BLaER1 treated with 17β-estradiol and CSF1 and Interleukin-3, amounts not matched to agents 10 nM and 100 nM (cell line): ENCODE measurements around the gene TUBA3E.
"Not testable (repeated sequence)": the region's sequence is repeated elsewhere in the genome, so short reads cannot be mapped to it uniquely, and the experiment has no call there.

Experiments
- H3K27ac ChIP-seq, 11 experiments: shearing (Covaris generic); formaldehyde crosslinking; 2 replicates each; pipeline ENCODE4 v1.8.1; 2022
- H3K27me3 ChIP-seq, 11 experiments: shearing (Covaris generic); formaldehyde crosslinking; 2 replicates each; pipeline ENCODE4 v1.8.1; 2022
- H3K36me3 ChIP-seq, 11 experiments: shearing (Covaris generic); formaldehyde crosslinking; 2 replicates each; pipeline ENCODE4 v1.8.1; 2022
- H3K4me1 ChIP-seq, 10 experiments: shearing (Covaris generic); formaldehyde crosslinking; 2 replicates each; pipeline ENCODE4 v1.8.1; 2022
- H3K4me2 ChIP-seq, 11 experiments: shearing (Covaris generic); formaldehyde crosslinking; 2 replicates each; pipeline ENCODE4 v1.8.1; 2022
- H3K4me3 ChIP-seq, 10 experiments: shearing (Covaris generic); formaldehyde crosslinking; 2 replicates each; pipeline ENCODE4 v1.8.1; 2022
- H3K9ac ChIP-seq, 11 experiments: shearing (Covaris generic); formaldehyde crosslinking; 2 replicates each; pipeline ENCODE4 v1.8.1; 2022
- H3K9me3 ChIP-seq, 11 experiments: shearing (Covaris generic); formaldehyde crosslinking; replicated peaks in 1 of 11; 2 replicates each; pipeline ENCODE4 v1.8.1; 2022
- H4K20me1 ChIP-seq, 11 experiments: shearing (Covaris generic); formaldehyde crosslinking; 2 replicates each; pipeline ENCODE4 v1.8.1; 2022

The TUBA3E gene

DNA sequence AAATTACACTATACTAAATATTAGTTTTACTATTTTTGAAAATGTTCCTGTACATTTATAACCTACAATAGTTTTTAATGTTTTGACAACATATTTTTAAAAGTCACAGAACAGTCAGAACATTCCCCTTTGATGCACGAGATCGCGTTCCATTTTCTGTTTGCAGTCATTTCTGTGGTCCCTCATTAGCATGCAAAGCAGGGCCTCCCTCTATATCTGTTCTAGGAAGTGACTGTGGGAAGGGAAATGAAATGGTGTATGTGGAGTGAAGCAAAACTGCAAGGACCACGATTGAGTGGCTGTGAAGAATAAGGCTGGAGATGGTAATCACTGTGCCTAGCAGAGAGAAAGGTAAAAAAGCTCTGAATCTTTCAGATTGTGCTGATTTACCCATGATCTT lies 24.3 kb upstream of the TUBA3E start:
- not testable (repeated sequence) for H3K27ac ChIP-seq, H4K20me1 ChIP-seq, H3K4me1 ChIP-seq, H3K9me3 ChIP-seq, H3K27me3 ChIP-seq, H3K4me2 ChIP-seq, H3K4me3 ChIP-seq, H3K36me3 ChIP-seq, H3K9ac ChIP-seq

DNA sequence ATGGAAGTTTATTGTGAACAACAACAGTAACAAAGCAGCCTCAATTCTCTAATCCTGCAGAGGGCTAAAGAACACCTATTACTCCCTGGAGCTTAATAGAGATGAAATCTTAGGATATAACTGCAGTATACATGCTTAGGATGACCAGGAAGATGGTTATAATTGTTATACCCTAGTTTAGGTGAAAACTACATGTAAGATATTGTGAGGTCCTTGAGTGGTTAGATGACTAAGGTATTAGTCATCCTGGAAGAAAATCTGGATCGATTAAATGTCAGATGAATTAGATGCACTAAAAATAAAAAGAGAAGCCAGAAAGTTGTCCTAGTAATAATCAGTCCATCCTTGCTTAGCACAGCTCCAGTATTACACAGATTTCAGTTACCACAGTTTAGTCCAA lies 22.3 kb upstream of the TUBA3E start:
- H4K20me1 ChIP-seq, H3K27me3 ChIP-seq, H3K27ac ChIP-seq, H3K36me3 ChIP-seq, H3K4me1 ChIP-seq, H3K9me3 ChIP-seq, H3K9ac ChIP-seq, H3K4me2 ChIP-seq, H3K4me3 ChIP-seq: not testable (repeated sequence)

DNA sequence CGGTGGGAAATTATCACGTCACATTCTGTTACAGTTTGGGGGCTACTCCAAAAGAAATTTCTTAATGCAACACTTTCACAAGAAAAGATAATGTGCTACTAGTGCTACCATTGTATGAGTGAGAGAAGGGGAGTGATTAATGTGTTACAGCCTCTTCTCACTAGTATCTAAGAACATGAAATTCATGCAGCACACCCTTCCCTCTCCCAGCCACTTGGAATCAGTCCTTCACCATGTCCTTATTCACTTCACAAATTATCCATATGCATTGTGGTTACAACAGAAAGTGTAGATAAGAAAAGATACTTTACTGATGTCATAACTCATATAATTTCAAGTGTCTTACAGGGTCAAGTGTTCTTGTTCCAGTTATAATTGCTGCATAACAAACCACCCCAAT lies 20.9 kb upstream of the TUBA3E start:
- H3K4me2 ChIP-seq, H3K9me3 ChIP-seq, H3K36me3 ChIP-seq, H3K27ac ChIP-seq, H3K4me3 ChIP-seq, H3K9ac ChIP-seq, H3K27me3 ChIP-seq, H4K20me1 ChIP-seq, H3K4me1 ChIP-seq: not testable (repeated sequence)

DNA sequence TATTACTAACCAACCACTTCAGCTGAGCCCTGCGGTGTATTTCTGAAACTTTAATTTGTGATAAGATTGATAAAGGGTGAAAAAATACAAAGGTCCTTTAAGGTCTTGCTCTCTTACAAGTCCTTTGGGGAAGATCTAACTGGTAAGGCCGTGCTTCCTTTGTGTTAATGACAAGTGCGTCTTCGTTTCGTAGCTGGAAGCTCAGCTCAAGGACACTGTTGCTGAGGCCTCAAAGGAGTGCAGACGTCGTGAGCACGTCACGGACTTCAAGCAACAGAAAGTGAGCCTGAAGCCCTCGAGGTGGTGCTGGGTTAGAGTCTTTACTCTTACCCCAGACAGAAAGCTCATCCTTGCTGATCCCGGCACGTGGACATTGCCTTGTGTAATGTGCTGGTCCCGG lies 8.8 kb upstream of the TUBA3E start:
- not testable (repeated sequence) for H3K9ac ChIP-seq, H3K27ac ChIP-seq, H3K36me3 ChIP-seq, H3K9me3 ChIP-seq, H3K4me2 ChIP-seq, H3K4me3 ChIP-seq, H4K20me1 ChIP-seq, H3K27me3 ChIP-seq, H3K4me1 ChIP-seq

DNA sequence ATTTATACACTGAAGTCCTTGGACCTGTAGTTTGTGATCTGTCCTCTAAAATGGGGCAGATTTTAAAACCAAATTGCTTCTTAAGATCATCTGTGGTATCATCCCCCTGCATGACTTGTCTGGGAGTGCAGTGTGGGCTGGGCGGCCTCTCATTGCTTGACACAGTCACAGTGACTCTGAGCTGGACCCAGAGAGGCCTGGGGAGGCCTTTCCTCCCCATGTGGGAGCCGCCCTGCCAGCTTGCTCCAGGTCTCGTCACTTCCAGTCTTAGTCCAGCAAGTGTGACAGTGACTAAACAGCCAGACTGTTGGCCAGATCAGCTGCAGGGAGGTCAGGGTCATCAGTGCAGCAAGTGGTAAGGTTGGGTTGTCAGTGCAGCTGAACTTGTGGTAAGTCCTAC lies 4.9 kb upstream of the TUBA3E start:
- H3K4me2 ChIP-seq, H3K9me3 ChIP-seq, H3K9ac ChIP-seq: not testable (repeated sequence)

DNA sequence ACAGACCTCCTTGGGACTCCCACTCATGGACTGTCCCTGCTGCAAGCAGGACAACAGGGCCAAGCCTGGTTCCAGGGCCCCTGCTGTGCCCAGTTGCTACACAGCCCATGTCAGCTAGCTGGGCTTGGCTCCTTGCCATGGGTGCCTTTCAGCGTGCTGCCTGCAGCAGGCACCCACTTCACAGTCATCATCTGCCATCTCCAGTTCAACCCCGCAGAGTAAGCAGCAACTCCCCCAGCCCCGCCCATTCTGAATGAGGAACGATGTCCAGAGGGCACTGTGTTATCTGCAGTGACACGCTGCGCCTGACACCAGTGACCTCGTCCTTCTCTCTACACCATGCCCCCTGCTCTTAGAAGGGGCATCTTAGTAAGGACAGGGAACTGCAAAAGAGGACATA lies 4.3 kb upstream of the TUBA3E start:
- not testable (repeated sequence) for H3K9ac ChIP-seq, H3K4me3 ChIP-seq, H3K27me3 ChIP-seq, H4K20me1 ChIP-seq, H3K9me3 ChIP-seq, H3K27ac ChIP-seq, H3K36me3 ChIP-seq, H3K4me1 ChIP-seq
- H3K4me2 ChIP-seq: peak overlapping the region in 1 of 11 experiments; percentile 29; a peak in 1 of 22 replicates

More for the DNA sequence above, 4.9 kb upstream of the TUBA3E start:
- not testable (repeated sequence) for H4K20me1 ChIP-seq, H3K27me3 ChIP-seq, H3K36me3 ChIP-seq, H3K4me3 ChIP-seq, H3K4me1 ChIP-seq, H3K27ac ChIP-seq

DNA sequence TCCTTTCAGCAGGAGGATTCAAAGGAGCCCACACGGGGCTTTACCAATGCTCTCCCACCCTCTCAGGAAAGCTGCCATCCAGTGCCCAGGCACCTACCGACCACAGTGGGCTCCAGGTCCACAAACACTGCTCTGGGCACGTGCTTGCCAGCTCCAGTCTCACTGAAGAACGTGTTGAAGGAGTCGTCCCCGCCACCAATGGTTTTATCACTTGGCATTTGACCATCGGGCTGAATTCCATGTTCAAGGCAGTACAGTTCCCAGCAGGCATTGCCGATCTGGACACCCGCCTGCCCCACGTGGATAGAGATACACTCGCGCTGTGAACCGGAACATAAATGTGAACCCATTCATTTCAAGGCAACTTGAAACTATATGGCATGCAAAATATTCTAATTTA lies 2.2 kb downstream of the TUBA3E start:
- not testable (repeated sequence) for H3K9me3 ChIP-seq, H3K4me1 ChIP-seq, H3K27me3 ChIP-seq, H3K9ac ChIP-seq, H3K4me3 ChIP-seq, H3K27ac ChIP-seq, H3K4me2 ChIP-seq, H4K20me1 ChIP-seq, H3K36me3 ChIP-seq

DNA sequence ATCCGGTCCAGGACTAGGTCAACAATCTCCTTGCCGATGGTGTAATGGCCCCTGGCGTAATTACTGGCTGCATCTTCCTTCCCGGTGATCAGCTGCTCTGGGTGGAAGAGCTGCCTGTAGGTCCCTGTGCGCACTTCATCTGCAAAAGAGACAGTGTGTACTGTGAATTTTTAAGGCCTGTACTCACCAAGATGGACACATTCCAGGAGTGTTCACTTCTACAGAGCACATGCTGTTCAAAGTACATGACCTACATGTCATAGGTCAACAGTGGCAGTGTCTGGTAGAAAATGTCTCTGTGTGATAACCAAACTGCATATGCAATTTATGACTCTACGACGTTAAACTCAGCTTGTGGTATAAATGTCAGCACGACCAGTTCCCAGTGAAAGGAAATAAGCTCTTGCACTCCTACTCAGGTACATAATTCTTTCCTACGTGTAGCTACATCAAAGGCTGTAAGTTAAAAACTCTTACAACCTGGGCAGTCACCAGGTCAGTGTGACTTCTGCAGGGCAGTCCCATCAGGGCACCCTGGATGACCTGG lies 3.1 kb downstream of the TUBA3E start:
- peaks cover 4 to 18% (median 15%) of the 10 kb centered on the region in 11 experiments for H3K36me3 ChIP-seq
- not testable (repeated sequence) for H3K9ac ChIP-seq, H3K4me3 ChIP-seq, H3K27me3 ChIP-seq, H3K4me2 ChIP-seq, H3K9me3 ChIP-seq, H3K27ac ChIP-seq, H3K4me1 ChIP-seq
- peaks cover 0 to 17% (median 3%) of the 10 kb centered on the region in 11 experiments; a peak in 8 of 22 replicates for H4K20me1 ChIP-seq

DNA sequence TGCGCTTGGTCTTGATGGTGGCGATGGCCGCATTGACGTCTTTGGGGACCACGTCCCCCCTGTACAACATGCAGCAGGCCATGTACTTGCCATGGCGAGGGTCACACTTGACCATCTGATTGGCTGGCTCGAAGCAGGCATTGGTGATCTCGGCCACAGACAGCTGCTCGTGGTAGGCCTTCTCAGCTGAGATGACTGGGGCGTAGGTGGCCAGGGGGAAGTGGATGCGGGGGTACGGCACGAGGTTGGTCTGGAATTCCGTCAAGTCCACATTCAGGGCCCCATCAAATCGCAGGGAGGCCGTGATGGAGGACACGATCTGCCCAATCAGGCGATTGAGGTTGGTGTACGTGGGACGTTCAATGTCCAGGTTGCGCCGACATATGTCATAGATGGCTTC lies 4.4 kb downstream of the TUBA3E start:
- H3K27me3 ChIP-seq, H3K4me2 ChIP-seq, H3K4me1 ChIP-seq, H3K9me3 ChIP-seq, H3K9ac ChIP-seq, H3K27ac ChIP-seq, H3K4me3 ChIP-seq: not testable (repeated sequence)
- H3K36me3 ChIP-seq: peaks cover 4 to 31% (median 22%) of the 10 kb centered on the region in 11 experiments
- peaks cover 0 to 30% (median 12%) of the 10 kb centered on the region in 11 experiments; a peak in 12 of 22 replicates for H4K20me1 ChIP-seq

DNA sequence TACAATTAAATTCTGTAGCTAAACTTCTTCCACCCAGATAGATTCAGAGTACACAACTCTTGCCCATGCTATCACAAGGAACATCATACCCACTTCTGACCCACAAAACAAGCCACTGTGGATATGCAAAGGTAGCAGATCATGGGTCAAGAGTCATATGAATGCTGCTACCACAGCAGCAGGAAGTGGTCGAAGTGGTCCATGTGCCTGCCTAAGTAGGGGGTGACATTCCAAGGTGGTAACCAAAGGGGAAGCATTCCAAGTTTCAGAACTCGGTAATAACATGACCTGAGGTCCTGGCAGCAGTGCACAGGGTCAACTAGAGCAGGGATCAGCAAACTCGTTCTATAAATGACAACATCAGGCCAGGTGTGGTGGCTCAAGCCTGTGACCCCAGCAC lies 5.8 kb downstream of the TUBA3E start:
- not testable (repeated sequence) for H3K4me3 ChIP-seq, H3K9me3 ChIP-seq, H3K27ac ChIP-seq, H3K9ac ChIP-seq, H3K4me1 ChIP-seq, H3K27me3 ChIP-seq, H3K4me2 ChIP-seq
- Histone ChIP-seq H3K36me3 (peaks cover 4 to 41% (median 25%) of the 10 kb centered on the region in 11 experiments), H4K20me1 (peaks cover 3 to 43% (median 17%) of the 10 kb centered on the region in 11 experiments; a peak in 17 of 22 replicates)

DNA sequence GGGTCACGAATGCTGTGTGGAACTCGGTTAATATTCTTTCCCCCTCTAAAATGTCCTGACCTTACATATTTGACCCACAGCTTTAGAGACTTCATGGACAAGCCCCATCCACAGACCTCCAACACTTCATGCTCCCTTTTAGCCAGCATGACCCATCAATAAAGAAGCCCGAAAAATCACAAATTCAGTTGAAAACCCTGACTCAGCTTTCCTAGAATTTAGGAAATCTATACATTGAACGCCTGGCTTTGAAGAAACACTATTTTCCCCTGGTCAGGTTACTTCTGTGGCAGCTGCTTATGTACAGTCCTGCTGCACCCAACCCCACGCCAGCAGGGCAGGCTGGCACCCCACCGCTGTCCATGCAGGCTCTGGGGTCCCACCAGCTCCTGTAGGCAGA lies 6.9 kb downstream of the TUBA3E start:
- H3K9me3 ChIP-seq, H3K27me3 ChIP-seq, H3K4me3 ChIP-seq, H3K4me2 ChIP-seq, H3K27ac ChIP-seq, H3K9ac ChIP-seq: not testable (repeated sequence)
- Histone ChIP-seq H4K20me1 (peaks cover 5 to 55% (median 28%) of the 10 kb centered on the region in 11 experiments; a peak in 18 of 22 replicates), H3K36me3 (peaks cover 4 to 51% (median 30%) of the 10 kb centered on the region in 11 experiments), H3K4me1 (peaks cover 0 to 18% (median 8%) of the 10 kb centered on the region in 10 experiments; a peak in 12 of 20 replicates)
